Epithelial cell of esophagus (primary cell): ENCODE data around the gene USP34.

ENCODE experiments used
- DNase-seq: peaks from one replicate; pipeline ENCODE4 v3.0.0; 2010; ENCODE audit warnings: low read depth
- H3K4me3 ChIP-seq: 2 replicates; pipeline ENCODE4 v1.5.1; 2011; ENCODE audit warnings: mild to moderate bottlenecking, low read length, control low read depth
- TF ChIP-seq, protein P1 (sequence below): IDR thresholded peaks from 2 replicates; pipeline ENCODE4 v1.5.1; 2011; ENCODE audit warnings: low read depth, mild to moderate bottlenecking, low read length, control low read depth, inconsistent platforms; ENCODE audit not compliant: insufficient read depth; ENCODE audit errors: missing control alignments

Gene USP34

DNA sequence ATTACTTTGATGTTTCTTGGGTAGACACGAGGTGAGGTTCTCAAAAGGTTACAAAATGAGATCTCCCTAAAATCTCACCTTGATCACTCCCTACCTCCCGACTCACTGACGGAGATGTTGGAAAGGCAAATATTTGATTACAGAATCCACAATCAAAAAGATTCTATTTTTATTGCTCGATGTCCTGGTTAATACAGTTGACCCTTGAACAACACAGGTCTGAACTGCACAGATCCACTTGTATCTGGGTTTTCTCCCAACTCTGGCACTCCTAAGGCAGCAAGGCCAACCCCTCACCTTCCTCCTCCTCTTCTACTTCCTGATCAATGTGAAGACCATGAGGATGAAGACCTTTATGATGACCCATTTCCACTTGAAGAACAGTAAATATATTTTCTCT is 183.6 kb downstream of the USP34 start:
- H3K4me3 ChIP-seq, result no peak overlapping the region
- no peak for DNase-seq
- TF ChIP-seq, protein P1, sequence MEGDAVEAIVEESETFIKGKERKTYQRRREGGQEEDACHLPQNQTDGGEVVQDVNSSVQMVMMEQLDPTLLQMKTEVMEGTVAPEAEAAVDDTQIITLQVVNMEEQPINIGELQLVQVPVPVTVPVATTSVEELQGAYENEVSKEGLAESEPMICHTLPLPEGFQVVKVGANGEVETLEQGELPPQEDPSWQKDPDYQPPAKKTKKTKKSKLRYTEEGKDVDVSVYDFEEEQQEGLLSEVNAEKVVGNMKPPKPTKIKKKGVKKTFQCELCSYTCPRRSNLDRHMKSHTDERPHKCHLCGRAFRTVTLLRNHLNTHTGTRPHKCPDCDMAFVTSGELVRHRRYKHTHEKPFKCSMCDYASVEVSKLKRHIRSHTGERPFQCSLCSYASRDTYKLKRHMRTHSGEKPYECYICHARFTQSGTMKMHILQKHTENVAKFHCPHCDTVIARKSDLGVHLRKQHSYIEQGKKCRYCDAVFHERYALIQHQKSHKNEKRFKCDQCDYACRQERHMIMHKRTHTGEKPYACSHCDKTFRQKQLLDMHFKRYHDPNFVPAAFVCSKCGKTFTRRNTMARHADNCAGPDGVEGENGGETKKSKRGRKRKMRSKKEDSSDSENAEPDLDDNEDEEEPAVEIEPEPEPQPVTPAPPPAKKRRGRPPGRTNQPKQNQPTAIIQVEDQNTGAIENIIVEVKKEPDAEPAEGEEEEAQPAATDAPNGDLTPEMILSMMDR, result no peak

DNA sequence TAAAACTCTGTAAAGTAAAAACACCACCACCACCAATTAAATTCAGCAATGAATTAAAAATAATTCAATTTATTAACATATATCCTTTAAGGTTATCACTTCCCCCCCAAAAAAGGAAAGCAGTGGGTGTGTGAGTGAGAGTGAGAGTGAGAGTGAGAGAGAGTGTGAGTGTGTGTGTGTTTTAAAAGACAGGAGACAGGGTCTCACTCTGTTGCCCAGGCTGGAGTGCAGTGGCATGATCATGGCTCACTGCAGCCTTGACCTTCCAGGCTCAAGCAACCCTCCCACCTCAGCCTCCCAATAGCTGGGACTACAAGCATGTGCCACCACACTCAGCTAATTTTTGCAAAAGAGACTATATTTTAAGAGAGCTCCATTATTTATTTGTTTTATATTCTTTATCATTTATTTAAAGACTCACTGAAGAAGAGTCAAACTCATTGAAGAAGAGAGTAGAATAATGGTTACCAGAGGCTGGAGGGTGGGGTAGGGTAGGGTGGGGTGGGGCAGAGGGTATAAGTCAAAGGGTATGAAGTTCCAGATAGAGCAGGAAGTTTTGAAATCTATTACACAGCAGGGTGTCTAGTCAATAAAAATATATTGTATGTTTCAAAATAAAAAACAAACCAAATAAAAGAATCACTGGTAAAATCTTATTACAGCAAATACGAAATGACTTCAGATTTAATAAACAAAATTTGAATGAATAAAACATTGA is 187.3 kb downstream of the USP34 start:
- TF ChIP-seq, protein P1, result no peak
- no peak for DNase-seq
- H3K4me3 ChIP-seq, result no peak overlapping the region

DNA sequence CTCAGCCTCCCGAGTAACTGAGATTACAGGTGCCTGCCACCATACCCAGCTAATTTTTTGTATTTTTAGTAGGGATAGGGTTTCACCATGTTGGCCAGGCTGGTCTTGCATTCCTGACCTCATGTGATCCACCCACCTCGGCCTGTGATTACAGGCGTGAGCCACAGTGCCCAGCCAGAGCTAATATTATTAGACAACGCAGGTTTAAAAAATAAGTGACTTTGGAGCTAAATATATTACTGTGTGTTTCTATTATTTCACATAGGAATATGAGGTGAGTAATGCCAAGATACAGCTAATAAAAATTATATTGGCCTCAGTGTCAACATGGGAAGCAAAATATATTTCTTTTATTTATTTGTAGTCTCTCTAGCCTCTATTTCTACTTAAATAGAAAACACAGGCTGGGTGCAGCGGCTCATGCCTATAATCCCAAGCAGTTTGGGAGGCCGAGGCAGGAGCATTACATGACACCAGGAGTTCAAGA is 188.7 kb downstream of the USP34 start:
- no peak overlapping the region for H3K4me3 ChIP-seq
- no peak for DNase-seq
- TF ChIP-seq, protein P1, result no peak

DNA sequence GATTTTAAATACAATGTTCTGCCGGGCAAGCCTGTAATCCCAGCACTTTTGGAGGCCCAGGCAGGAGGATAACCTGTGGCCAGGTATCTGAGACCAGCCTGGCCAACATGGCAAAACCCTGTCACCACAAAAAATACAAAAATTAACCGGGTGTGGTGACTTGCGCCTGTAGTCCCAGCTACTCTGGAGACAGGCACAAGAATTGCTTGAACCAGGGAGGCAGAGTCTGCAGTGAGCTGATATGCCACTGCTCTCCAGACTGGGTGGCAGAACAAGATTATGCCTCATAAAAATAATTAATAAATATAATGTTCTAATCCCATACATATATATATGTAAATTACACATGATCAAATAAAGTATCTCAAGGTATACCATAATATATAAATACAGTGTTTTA is 189.6 kb downstream of the USP34 start:
- DNase-seq, result no peak
- TF ChIP-seq, protein P1, result no peak

DNA sequence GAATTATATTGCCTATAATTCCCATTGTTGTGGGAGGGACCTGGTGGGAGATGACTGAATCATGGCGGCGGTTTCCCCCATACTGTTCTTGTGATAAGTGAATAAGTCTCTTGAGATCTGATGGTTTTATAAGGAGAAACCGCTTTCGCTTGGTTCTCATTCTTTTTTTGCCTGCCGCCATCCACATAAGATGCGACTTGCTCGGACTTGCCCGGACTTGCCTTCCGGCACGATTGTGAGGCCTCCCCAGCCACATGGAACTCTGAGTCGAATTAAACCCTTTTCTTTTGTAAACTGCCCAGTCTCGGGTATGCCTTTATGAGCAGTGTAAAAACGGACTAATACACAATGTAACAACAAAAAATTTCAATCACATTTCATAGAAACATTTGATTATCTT is 193.1 kb downstream of the USP34 start:
- DNase-seq, result peak; percentile 39
- TF ChIP-seq, protein P1, result no peak
- H3K4me3 ChIP-seq, result no peak overlapping the region

More for the DNA sequence above, 189.6 kb downstream of the USP34 start:
- H3K4me3 ChIP-seq, result no peak overlapping the region

DNA sequence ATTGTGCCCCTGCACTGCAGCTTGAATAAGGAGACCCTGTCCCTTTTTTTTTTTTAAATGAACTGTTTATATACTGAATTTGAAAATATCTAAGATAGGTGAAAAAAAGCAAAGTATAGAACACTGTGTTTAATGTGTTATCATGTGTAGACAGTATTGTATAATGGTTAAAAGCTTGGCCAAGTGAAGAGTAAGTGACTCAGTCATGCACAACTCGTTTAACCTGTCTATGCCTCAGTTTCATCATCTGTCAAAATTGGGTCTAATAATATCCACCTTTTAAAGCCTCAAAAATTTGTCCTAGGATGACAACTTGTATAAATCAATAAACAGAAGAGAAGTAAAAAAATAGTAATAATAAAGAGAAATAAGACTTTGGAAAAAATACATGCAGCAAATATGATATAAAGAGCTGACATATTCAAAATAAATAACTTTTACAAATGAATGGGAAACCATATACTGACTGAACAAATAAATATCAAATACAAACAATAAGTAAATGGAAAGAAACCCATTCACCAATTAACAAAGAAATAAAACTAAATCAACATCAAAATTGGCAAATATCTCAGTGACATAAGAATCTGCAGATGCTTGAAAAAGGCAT is 195.2 kb downstream of the USP34 start:
- TF ChIP-seq, protein P1, result no peak
- peak; percentile 78 for DNase-seq
- H3K4me3 ChIP-seq, result no peak overlapping the region
